ENCODE data around the gene HEPACAM. TPM values are rescaled to one million over a fixed set of nuclear protein-coding genes. Genes with fewer than 3 reads are reported as not detected.

HEPACAM gene
- total RNA-seq, 4 donors from 2014 or later: not detected

DNA sequence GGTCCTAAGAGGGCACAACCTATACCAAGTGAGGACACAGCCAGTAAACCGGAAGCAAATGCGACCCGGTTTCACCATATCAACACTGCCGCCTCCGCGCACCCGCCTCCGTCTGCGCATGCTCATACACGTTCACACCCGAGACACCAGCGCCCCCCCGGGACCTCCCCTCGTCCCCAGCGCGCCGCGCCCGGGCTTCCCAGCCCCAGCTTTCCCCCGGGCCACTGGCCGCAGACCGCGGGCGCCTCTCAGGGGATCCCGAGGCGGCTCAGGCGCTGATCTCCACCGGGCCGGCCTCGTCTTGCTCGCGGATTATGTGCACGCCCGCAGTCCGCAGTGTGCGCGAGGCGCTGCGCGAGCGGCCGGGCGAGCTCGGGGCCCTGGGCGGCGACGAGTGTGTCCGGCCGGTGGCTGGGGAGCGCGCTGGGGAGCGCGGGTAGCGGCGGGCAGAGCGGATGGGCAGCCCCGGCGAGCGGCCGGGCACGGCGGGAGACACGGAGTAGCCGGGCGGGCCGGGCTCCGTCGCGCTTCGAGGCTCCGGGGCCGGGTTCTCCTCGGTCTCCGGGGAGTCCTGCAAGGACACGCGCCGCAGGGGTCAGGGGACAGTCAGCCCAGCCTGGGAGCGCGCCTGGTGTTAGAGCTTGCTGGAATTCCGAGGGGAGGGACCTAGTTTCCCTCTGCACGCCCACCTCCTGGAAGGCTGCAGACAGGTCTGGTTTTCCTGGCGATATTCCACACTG lies 14.8 kb downstream of the HEPACAM start:
- peak overlapping the region; percentile 12 to 39 for H3K27ac ChIP-seq
- H3K4me1 ChIP-seq: peaks cover 0 to 7% of the 10 kb centered on the region in 2 donors
- H3K36me3 ChIP-seq: no peaks in the 10 kb centered on the region
- TF ChIP-seq, protein P1, sequence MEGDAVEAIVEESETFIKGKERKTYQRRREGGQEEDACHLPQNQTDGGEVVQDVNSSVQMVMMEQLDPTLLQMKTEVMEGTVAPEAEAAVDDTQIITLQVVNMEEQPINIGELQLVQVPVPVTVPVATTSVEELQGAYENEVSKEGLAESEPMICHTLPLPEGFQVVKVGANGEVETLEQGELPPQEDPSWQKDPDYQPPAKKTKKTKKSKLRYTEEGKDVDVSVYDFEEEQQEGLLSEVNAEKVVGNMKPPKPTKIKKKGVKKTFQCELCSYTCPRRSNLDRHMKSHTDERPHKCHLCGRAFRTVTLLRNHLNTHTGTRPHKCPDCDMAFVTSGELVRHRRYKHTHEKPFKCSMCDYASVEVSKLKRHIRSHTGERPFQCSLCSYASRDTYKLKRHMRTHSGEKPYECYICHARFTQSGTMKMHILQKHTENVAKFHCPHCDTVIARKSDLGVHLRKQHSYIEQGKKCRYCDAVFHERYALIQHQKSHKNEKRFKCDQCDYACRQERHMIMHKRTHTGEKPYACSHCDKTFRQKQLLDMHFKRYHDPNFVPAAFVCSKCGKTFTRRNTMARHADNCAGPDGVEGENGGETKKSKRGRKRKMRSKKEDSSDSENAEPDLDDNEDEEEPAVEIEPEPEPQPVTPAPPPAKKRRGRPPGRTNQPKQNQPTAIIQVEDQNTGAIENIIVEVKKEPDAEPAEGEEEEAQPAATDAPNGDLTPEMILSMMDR (IDR thresholded peaks at IDR 0.05): no peak
- no peak for TF ChIP-seq POLR2A (IDR thresholded peaks at IDR 0.05)
- intact Hi-C loops (cut with DNase I; ENCODE audit: low total_unique reads): no loop called here
- peak; percentile 53 to 54 for DNase-seq
- peak overlapping the region; percentile 13 to 39 for H3K4me3 ChIP-seq
- H3K9me3 ChIP-seq: no peaks in the 10 kb centered on the region
- H3K27me3 ChIP-seq: no peaks in the 10 kb centered on the region

DNA sequence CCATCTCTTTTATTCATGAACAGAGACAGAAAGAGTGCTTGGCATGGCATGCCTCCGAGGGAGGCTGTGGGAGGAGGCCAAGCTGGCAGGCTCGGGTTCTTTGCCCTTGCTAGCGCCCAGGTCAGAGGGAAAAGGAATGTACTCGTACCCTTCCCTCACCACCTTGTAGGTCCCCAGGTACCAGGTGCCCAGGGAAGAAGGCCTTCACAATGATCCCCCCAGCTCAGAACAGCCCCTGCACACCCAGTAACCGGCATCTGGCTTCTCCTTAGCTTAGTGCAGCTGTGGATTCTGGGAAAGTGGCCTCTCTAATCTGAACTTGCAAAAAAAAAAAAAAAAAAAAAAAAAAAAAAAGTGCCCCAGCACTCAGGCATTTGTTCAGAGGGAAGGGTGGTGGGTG lies 15.5 kb downstream of the HEPACAM start:
- H3K27me3 ChIP-seq: no peaks in the 10 kb centered on the region
- H3K4me3 ChIP-seq: no peak overlapping the region
- intact Hi-C loops (cut with DNase I; ENCODE audit: low total_unique reads): no loop called here
- no peak overlapping the region for H3K27ac ChIP-seq
- H3K4me1 ChIP-seq: peaks cover 0 to 7% of the 10 kb centered on the region in 2 donors
- no peaks in the 10 kb centered on the region for H3K9me3 ChIP-seq
- TF ChIP-seq, protein P1 (IDR thresholded peaks at IDR 0.05): no peak
- no peak for TF ChIP-seq POLR2A (IDR thresholded peaks at IDR 0.05)
- no peaks in the 10 kb centered on the region for H3K36me3 ChIP-seq
- DNase-seq: no peak

DNA sequence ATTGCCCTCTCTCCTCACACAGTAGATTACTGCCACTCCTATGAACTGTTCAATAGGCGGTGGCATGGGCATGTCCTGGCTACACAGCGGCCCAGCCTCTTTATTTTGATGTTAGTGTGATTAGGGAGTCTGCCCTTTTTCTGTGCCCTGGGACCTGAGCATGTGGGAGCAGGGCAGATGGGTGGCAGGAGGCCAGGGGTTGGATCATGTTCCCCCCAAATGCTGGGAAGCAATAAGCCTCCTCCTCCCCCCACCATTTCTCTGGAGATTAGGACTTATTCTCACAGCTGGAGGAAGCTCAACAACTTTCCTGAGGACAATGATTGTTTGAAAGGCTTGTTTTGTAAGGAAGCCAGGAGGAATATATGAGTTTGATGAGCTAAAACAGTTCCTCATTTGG lies 15.9 kb downstream of the HEPACAM start:
- no peak for TF ChIP-seq POLR2A (IDR thresholded peaks at IDR 0.05)
- TF ChIP-seq, protein P1 (IDR thresholded peaks at IDR 0.05): no peak
- no peaks in the 10 kb centered on the region for H3K9me3 ChIP-seq
- H3K36me3 ChIP-seq: no peaks in the 10 kb centered on the region
- H3K27me3 ChIP-seq: no peaks in the 10 kb centered on the region
- no peak overlapping the region for H3K4me3 ChIP-seq
- H3K4me1 ChIP-seq: peaks cover 0 to 7% of the 10 kb centered on the region in 2 donors
- intact Hi-C loops (cut with DNase I; ENCODE audit: low total_unique reads): no loop called here
- H3K27ac ChIP-seq: no peak overlapping the region
- no peak for DNase-seq

DNA sequence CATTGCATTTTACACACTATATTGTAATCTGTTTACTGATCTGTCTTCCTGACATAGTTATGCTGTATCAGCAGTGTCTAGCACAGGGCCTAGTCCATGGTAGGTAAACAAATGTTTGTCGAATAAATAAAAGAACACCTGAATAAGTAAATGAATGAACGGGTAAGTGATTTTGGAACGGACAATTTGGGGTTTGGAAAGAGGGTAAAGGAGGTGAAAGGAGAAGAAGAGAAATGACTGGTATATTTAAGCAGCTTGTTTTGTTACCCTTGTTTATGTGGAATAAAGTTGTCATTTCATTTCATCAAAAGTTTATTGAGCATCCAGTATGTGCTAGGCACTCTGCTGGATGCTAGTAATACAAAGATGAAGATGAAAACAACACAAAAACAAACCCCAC lies 16.9 kb downstream of the HEPACAM start, which contains the start of gene HEPN1:
Gene HEPN1, plus strand, starts transcription at position 301 of the 400 bp plus-strand sequence.
- Histone ChIP-seq H3K36me3 (no peaks in the 10 kb centered on the region), H3K4me1 (peaks cover 0 to 7% of the 10 kb centered on the region in 2 donors), H3K9me3 (no peaks in the 10 kb centered on the region), H3K27me3 (no peaks in the 10 kb centered on the region), H3K4me3 (no peak within 1 kb of the TSS), H3K27ac (no peak within 1 kb of the TSS)
- DNase-seq: no peak
- TF ChIP-seq, protein P1 (IDR thresholded peaks at IDR 0.05): no peak
- TF ChIP-seq POLR2A (IDR thresholded peaks at IDR 0.05): no peak
- intact Hi-C loops (cut with DNase I; ENCODE audit: low total_unique reads): no loop called here

DNA sequence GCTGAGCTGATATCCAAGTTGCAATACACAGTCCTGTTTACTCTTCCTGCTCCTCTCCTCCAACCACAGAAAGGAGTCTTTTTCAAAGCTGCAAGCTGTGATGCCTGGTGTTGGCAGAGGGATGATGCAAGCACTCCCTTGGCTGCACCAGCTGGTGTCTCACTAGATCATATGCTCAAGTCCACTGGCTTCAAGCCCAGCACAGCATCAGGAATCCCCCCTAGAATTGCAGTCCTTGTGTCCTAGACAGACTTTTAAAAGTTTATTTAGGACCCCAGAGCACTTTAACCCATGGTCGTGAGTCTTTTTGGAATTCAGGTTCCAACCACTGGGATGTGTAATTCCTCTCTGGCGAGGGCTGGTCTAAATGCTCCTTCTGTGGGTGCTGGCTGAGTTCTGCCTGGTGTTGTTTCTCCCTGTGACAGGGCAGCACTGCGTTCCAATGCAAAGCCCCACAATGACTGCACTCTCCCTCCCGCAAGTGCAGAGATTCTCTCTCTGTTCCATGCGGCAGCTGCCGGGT lies 18.7 kb downstream of the HEPACAM start:
- Histone ChIP-seq H3K36me3 (no peaks in the 10 kb centered on the region), H3K4me3 (no peak overlapping the region), H3K27ac (no peak overlapping the region), H3K9me3 (no peaks in the 10 kb centered on the region), H3K4me1 (peaks cover 0 to 7% of the 10 kb centered on the region in 2 donors), H3K27me3 (no peaks in the 10 kb centered on the region)
- TF ChIP-seq POLR2A (IDR thresholded peaks at IDR 0.05): no peak
- TF ChIP-seq, protein P1 (IDR thresholded peaks at IDR 0.05): no peak
- DNase-seq: no peak
- intact Hi-C loops (cut with DNase I; ENCODE audit: low total_unique reads): no loop called here
